ENCODE data around the gene BPIFB2. TPM values are rescaled to one million over a fixed set of nuclear protein-coding genes. Genes with fewer than 3 reads are reported as not detected.

BPIFB2 gene
- total RNA-seq, 1 experiment from 2014 or later: not detected

GRCh38 chr20:33061658-33062028, 54.1 kb downstream of the BPIFB2 start:
- Histone ChIP-seq H3K9me3 (ENCODE audit: control insufficient read depth, insufficient read depth, low read depth, low read length) (no peaks in the 10 kb centered on the region), H3K4me3 (ENCODE audit: low read depth in 2 of 2, low read length in 2 of 2) (no peak overlapping the region), H3K4me1 (ENCODE audit: control insufficient read depth, insufficient read depth, low read length) (no peaks in the 10 kb centered on the region), H3K27ac (ENCODE audit: low read length) (no peak overlapping the region), H3K27me3 (ENCODE audit: control insufficient read depth, insufficient read depth, low read length) (no peaks in the 10 kb centered on the region), H3K36me3 (ENCODE audit: control insufficient read depth, insufficient read depth, low read length) (no peaks in the 10 kb centered on the region)
- BruUV-seq (replicated peaks): no TSS peak
- intact Hi-C loops (cut with micrococcal nuclease; ENCODE audit: unreplicated experiment): no loop called here
- CTCF ChIA-PET: no interaction called here
- in situ Hi-C loops (cut with HindIII; ENCODE audit: low pct_unique_long_range_greater_than_20kb, low sequenced_read_pairs): no loop called here
- TF ChIP-seq POLR2AphosphoS5 (IDR thresholded peaks at IDR 0.05; ENCODE audit: low read depth, low read length): no peak
- TF ChIP-seq CTCF (IDR thresholded peaks at IDR 0.05): no peak
- no peak for TF ChIP-seq SIN3A (IDR thresholded peaks at IDR 0.05; ENCODE audit: borderline replicate concordance, insufficient read depth, low read depth, low read length)
- no peak for TF ChIP-seq REST (IDR thresholded peaks at IDR 0.05; ENCODE audit: insufficient read depth in 1 of 2, low read depth in 2 of 2, low read length in 1 of 2)
- no peak for TF ChIP-seq TCF7L2 (IDR thresholded peaks at IDR 0.05; ENCODE audit: low read depth, low read length)
- POLR2A ChIA-PET: no interaction called here
- ATAC-seq (no peak), DNase-seq (ENCODE audit: low read depth, low spot score) (no peak)

GRCh38 chr20:33062105-33062824, 54.8 kb downstream of the BPIFB2 start:
- Histone ChIP-seq H3K27me3 (ENCODE audit: control insufficient read depth, insufficient read depth, low read length) (no peaks in the 10 kb centered on the region), H3K27ac (ENCODE audit: low read length) (no peak overlapping the region), H3K4me1 (ENCODE audit: control insufficient read depth, insufficient read depth, low read length) (no peaks in the 10 kb centered on the region), H3K9me3 (ENCODE audit: control insufficient read depth, insufficient read depth, low read depth, low read length) (no peaks in the 10 kb centered on the region), H3K4me3 (ENCODE audit: low read depth in 2 of 2, low read length in 2 of 2) (no peak overlapping the region), H3K36me3 (ENCODE audit: control insufficient read depth, insufficient read depth, low read length) (no peaks in the 10 kb centered on the region)
- TF ChIP-seq CTCF (IDR thresholded peaks at IDR 0.05) (no peak), SIN3A (IDR thresholded peaks at IDR 0.05; ENCODE audit: borderline replicate concordance, insufficient read depth, low read depth, low read length) (no peak), TCF7L2 (IDR thresholded peaks at IDR 0.05; ENCODE audit: low read depth, low read length) (no peak), POLR2AphosphoS5 (IDR thresholded peaks at IDR 0.05; ENCODE audit: low read depth, low read length) (no peak), REST (IDR thresholded peaks at IDR 0.05; ENCODE audit: insufficient read depth in 1 of 2, low read depth in 2 of 2, low read length in 1 of 2) (no peak)
- intact Hi-C loops (cut with micrococcal nuclease; ENCODE audit: unreplicated experiment) (no loop called here), in situ Hi-C loops (cut with HindIII; ENCODE audit: low pct_unique_long_range_greater_than_20kb, low sequenced_read_pairs) (no loop called here)
- ChIA-PET POLR2A (no interaction called here), CTCF (no interaction called here)
- no peak for ATAC-seq
- no TSS peak for BruUV-seq (replicated peaks)
- DNase-seq (ENCODE audit: low read depth, low spot score): no peak

All from Panc1 (cell line).